GM12873 (cell line): ENCODE measurements around the gene TNFRSF1A.

Experiments used
- CTCF ChIP-seq: IDR thresholded peaks from 2 replicates; pipeline ENCODE4 v1.5.1; 2012; ENCODE audit warnings: low read depth, mild to moderate bottlenecking, moderate library complexity, low read length, control low read depth; ENCODE audit not compliant: insufficient read depth; ENCODE audit errors: missing control alignments

Gene TNFRSF1A

GRCh38 chr12:6336079-6336888 is 5.6 kb downstream of the TNFRSF1A start:
- TF ChIP-seq CTCF, result no peak

GRCh38 chr12:6335451-6336078 is 6.3 kb downstream of the TNFRSF1A start:
- TF ChIP-seq CTCF, result peak; percentile 84

GRCh38 chr12:6334940-6335450 is 6.9 kb downstream of the TNFRSF1A start:
- no peak for TF ChIP-seq CTCF

- no peak for TF ChIP-seq CTCF
Measured at GRCh38 chr12:6334359-6334758, 7.5 kb downstream of the TNFRSF1A start.

GRCh38 chr12:6333566-6333965 is 8.3 kb downstream of the TNFRSF1A start:
- no peak for TF ChIP-seq CTCF

GRCh38 chr12:6333029-6333428 is 8.8 kb downstream of the TNFRSF1A start:
- TF ChIP-seq CTCF, result no peak

GRCh38 chr12:6332459-6332858 is 9.4 kb downstream of the TNFRSF1A start:
- TF ChIP-seq CTCF, result no peak
